Measurements from ENCODE around the gene CD40LG.

The CD40LG gene

GRCh38 chrX:136647677-136648360, at the start of gene CD40LG:
TSS of gene CD40LG (plus strand) at chrX:136648158. CDS start at chrX:136648249, 91 bp downstream.
- FAIRE-seq = no peak

- no peak for FAIRE-seq
These were observed 49.3 kb upstream of the CD40LG start for GRCh38 chrX:136598631-136599030.

GRCh38 chrX:136600059-136600458, 47.9 kb upstream of the CD40LG start:
- FAIRE-seq = no peak

DNA sequence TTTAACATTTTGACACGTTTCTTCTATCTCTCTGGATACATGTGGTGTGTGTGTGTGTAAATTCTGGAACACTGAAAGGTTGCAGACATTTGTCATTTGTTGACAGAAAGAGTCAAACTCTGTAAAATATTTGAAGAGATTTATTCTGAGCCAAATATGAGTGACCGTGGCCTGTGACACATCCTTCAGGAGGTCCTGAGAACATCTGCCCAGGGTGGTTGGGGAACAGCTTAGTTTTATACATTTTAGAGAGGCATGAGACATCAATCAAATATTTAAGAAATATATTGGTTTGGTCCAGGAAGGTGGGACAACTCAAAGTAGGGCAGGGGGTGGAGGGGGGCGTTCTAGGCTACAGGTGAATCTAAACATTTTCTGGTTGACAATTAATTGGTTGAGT, 40.7 kb upstream of the CD40LG start:
- FAIRE-seq = no peak

DNA sequence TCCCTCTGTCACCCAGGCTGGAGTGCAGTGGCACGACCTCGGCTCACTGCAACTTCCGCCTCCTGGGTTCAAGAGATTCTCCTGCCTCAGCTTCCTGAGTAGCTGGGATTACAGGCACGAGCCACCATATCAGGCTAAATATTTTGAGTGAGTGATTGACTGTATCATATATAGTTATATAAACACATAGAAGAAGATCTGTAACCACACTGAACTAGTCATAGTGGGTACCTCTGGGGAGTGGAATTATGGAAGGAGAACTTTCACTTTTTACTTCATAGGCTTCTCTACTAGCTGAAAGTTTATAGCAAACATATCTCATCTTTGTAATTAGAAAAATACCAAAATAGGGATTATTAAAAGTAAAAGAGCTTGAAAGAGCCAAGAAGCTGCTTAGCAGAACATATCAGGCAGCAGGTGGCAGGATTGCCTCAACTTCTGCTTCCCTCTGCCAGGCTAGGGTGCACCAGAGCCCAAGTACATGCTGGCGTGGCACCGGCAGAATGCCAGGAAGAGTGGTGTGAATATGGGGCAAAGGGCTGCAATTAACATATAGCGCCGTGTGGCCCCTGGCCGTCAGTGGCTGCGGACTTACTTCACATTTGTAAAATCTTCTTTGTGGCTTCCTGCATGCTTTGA, 39.5 kb upstream of the CD40LG start:
- no peak for FAIRE-seq

DNA sequence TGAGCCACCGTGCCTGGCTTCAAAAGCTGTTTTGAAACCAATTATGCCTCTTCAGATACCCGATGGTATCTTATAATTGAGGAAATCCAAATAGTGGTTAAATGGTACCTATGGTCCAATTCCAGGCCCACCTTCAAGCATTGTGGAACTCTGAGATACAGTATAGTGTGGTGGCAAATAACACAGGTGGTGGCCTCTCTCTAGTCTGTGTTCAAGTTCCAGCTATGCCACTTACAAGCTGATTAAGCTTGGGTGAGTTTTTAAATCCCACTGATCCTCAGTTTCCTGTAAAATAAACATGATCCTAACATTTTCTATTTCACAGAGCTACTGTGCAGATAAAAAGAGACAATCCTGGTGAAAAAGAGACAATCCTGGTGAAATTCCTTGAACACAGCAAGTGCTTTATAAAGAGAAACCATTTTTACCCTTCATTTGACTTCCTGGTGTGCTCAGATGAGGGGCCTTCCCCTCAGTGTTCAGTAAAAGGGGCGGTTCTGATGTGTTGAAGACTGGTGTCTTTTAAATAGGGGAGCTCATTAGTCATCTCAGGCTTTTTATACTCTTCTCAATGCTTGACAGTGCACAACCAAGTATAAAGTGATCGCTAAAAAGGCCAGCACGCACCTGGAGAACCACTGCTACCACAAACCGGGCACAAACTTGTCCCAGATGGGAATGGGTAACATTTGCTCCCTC, 30.8 kb upstream of the CD40LG start:
- no peak for FAIRE-seq

- FAIRE-seq = no peak
These were observed 28.0 kb upstream of the CD40LG start for GRCh38 chrX:136619899-136620505.

DNA sequence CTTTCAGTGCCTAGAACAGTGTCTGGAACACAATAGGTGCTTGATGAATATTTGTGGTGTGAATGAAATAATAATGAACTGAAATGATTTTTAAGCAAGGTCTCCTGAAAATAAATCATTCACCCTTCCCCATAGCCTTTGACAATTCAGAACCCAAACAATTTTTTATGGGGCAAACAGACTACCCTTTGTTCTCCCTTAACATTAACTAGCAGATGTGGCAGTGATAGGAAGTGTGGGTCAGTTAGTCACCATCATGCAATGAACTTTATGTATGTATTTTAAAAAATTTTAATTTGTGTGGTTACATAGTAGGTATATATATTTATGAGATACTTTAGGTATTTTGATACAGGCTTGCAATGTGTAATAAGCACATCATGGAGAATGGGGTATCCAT, 27.2 kb upstream of the CD40LG start:
- FAIRE-seq = no peak

GRCh38 chrX:136622568-136622967, 25.4 kb upstream of the CD40LG start:
- no peak for FAIRE-seq

GRCh38 chrX:136623396-136623795, 24.6 kb upstream of the CD40LG start:
- FAIRE-seq = no peak

DNA sequence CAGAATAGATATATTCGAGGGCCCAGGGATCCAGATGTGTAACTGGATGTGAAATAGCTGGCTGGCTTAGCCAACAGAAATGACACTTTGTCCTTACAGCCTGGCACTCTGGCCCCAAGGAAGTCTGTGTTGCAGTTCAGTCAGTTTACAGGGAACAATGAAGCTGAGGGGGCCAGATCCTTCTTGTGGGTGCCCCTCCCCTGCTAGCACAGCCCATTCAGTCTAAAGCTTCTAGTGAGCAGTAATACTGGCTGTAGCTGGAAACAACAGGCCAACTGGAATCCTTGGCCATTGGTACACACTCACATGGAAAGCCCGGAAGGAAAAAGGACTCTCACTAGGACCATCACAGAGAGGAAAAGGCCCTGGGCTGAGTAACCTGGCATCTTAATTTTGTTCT, 22.7 kb upstream of the CD40LG start:
- FAIRE-seq = no peak

GRCh38 chrX:136626237-136626636, 21.7 kb upstream of the CD40LG start:
- FAIRE-seq = no peak

- no peak for FAIRE-seq
These were observed 21.1 kb upstream of the CD40LG start for GRCh38 chrX:136626891-136627290.

DNA sequence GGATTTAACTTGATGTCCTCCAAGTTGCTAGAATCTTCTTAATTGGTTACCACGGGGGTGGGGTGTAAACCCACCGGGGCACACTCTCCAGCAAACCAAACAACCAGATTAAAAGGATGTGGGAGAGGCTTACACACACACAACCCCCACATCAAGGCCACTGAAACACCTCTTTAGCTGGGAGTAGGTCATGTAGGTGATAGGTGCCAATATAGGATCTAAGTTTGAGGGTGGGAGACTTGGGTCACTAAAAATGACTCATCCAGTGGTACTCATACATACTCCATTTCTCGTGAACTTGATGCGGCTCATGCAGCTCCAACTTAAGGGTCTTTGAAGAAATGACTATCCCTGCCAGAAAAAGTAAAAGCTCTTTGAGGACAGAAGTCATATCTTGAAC, 20.5 kb upstream of the CD40LG start:
- no peak for FAIRE-seq

GRCh38 chrX:136629084-136629750, 18.7 kb upstream of the CD40LG start:
- no peak for FAIRE-seq

- no peak for FAIRE-seq
These were observed 17.1 kb upstream of the CD40LG start for GRCh38 chrX:136630881-136631280.

GRCh38 chrX:136635235-136635634, 12.7 kb upstream of the CD40LG start:
- FAIRE-seq = no peak

- FAIRE-seq = no peak
These were observed 11.8 kb upstream of the CD40LG start for GRCh38 chrX:136636121-136636520.

- no peak for FAIRE-seq
These were observed 8.3 kb upstream of the CD40LG start for GRCh38 chrX:136639506-136640176.

DNA sequence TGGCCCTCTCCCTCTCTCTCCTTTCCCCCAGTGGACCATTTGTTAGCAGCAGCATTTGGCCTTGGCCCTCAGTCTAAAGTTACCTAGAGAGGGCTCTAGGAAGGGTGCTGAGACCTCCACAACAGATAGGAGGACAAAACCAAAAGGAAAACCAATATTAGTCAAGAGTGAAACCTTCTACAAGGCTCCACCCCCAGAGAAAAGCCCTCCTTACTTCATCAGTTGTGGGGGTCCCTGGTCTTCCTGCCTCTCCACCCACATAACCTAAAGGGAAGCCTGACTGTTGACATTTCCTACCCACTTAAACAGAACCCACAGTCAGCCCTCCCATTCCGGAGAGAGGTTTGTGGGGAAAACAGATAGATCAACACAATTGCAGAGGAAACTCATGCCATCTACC, 4.7 kb upstream of the CD40LG start:
- no peak for FAIRE-seq

DNA sequence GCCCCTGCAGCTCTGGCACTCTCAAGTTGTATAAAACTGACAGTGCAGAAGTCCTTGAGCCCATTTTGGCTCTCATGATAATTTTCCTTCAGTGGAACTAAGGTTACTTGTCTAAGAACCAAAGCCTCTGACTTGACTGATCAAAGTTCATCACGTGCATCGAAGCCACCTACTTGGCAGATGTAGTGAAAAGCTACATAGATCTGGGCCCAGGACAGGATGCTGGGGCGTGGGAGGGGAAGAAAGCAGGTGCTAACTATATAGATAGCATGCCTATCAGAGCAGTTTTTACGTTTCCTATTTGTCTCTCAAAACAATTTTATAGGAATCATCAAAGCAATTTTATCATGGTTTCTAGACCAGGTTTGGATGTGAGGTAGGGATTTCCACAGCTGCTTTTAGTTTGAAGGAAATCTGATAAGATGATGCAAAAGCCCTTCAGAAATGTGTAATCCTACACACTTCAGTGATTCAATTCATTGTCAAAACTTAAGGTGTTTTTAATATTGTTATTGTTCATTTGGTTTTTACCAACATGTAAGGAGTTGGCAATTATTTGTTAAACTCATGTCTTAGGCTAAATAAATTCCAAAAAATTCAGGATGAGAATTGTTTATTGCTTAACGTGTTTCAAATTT, 1.2 kb upstream of the CD40LG start:
- FAIRE-seq = no peak

DNA sequence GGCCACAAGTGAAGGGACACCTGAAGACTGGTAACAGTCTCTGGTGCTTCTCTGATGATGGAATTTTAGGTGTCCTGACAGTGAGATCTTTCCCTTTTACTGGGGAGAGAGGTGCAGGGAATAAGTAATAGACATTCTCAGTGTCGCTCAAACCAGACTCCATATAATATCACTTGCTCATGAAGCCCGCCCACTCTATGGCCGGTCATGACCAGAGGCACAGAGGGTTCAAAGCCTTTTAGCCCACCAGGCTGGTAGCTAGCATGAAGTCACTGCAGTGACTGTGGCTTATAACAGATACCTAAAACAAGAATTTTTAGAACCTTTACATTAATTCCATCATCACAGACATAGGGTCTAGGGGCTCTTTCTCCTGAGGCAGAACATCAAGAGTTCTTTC, 2.9 kb downstream of the CD40LG start:
- FAIRE-seq = no peak
